DND-41 (cell line): ENCODE results near the gene KLK4.

ENCODE experiments used
- ATAC-seq: fragments of 200-7000 bp; cut with Tn5 transposase; 3 replicates; pipeline ENCODE4 v1.9.1; 2021; ENCODE audit warnings: low read depth; ENCODE audit not compliant: insufficient read depth
- DNase-seq: peaks from one replicate; pipeline ENCODE4 v3.0.0-alpha.2; 2020
- H2AFZ ChIP-seq: 2 replicates; pipeline ENCODE4 v1.6.0; 2012; ENCODE audit warnings: low read depth, low read length
- H3K27ac ChIP-seq: 2 replicates; pipeline ENCODE4 v1.5.1; 2012; ENCODE audit warnings: low read length, inconsistent platforms
- H3K27me3 ChIP-seq: fragments of 200-600 bp; sonication (generic); 2 replicates; pipeline ENCODE4 v1.6.0; 2012; ENCODE audit warnings: low read length, mild to moderate bottlenecking, inconsistent platforms; ENCODE audit not compliant: insufficient read depth, poor library complexity
- H3K36me3 ChIP-seq: 2 replicates; pipeline ENCODE4 v1.5.1; 2012; ENCODE audit warnings: low read length, inconsistent platforms; ENCODE audit not compliant: insufficient read depth
- H3K4me1 ChIP-seq: 2 replicates; pipeline ENCODE4 v1.5.1; 2012; ENCODE audit warnings: mild to moderate bottlenecking, low read length; ENCODE audit not compliant: insufficient read depth
- H3K4me2 ChIP-seq: 2 replicates; pipeline ENCODE4 v1.6.0; 2012; ENCODE audit warnings: mild to moderate bottlenecking, moderate library complexity, low read length, inconsistent platforms; ENCODE audit not compliant: insufficient read depth
- H3K4me3 ChIP-seq, 2 experiments: fragments of 200-600 bp in 1 of 2; shearing (Covaris generic) in 1 of 2; 2 replicates each; pipeline ENCODE4 v1.5.1; 2012 to 2016; ENCODE audit warnings: inconsistent platforms in 2 of 2, low read length in 2 of 2, mild to moderate bottlenecking in 2 of 2, low read depth in 1 of 2, moderate library complexity in 1 of 2
- H3K79me2 ChIP-seq: 2 replicates; pipeline ENCODE4 v1.6.0; 2012; ENCODE audit warnings: low read length, inconsistent platforms; ENCODE audit not compliant: insufficient read depth
- H3K9ac ChIP-seq: 2 replicates; pipeline ENCODE4 v1.6.0; 2012; ENCODE audit warnings: low read depth, mild to moderate bottlenecking, inconsistent platforms, low read length, moderate library complexity
- H3K9me3 ChIP-seq: 2 replicates; pipeline ENCODE4 v1.5.1; 2012; ENCODE audit warnings: low read length, moderate library complexity, mild to moderate bottlenecking, inconsistent platforms; ENCODE audit not compliant: insufficient read depth, severe bottlenecking
- H4K20me1 ChIP-seq: 2 replicates; pipeline ENCODE4 v1.6.0; 2012; ENCODE audit warnings: low read length; ENCODE audit not compliant: insufficient read depth
- CTCF ChIP-seq: IDR thresholded peaks from 2 replicates; pipeline ENCODE4 v1.5.1; 2012; ENCODE audit warnings: borderline replicate concordance, low read length, moderate library complexity, mild to moderate bottlenecking; ENCODE audit not compliant: poor library complexity, severe bottlenecking; ENCODE audit errors: extremely low read depth
- EZH2 ChIP-seq: IDR thresholded peaks from 3 replicates; pipeline ENCODE4 v1.6.1; 2012; ENCODE audit warnings: borderline replicate concordance, low read depth, mild to moderate bottlenecking, moderate library complexity, low read length, inconsistent platforms; ENCODE audit not compliant: severe bottlenecking

Gene KLK4

GRCh38 chr19:50861010-50861409 lies 50.2 kb downstream of the KLK4 start:
- Histone ChIP-seq H3K4me3 (no peak overlapping the region), H3K9ac (no peak overlapping the region), H3K79me2 (no peaks in the 10 kb centered on the region), H3K27me3 (peaks cover 4% of the 10 kb centered on the region), H3K9me3 (peaks cover 6% of the 10 kb centered on the region), H3K4me1 (no peaks in the 10 kb centered on the region), H3K4me2 (no peak overlapping the region), H4K20me1 (no peaks in the 10 kb centered on the region), H3K27ac (no peak overlapping the region), H2AFZ (no peak overlapping the region), H3K36me3 (no peaks in the 10 kb centered on the region)
- ATAC-seq (no peak), DNase-seq (no peak)
- TF ChIP-seq EZH2 (no peak), CTCF (no peak)

- H3K4me1 ChIP-seq, result no peaks in the 10 kb centered on the region
- H4K20me1 ChIP-seq, result no peaks in the 10 kb centered on the region
- peaks cover 6% of the 10 kb centered on the region for H3K9me3 ChIP-seq
- peaks cover 2% of the 10 kb centered on the region for H3K27me3 ChIP-seq
- no peaks in the 10 kb centered on the region for H3K79me2 ChIP-seq
- no peak for ATAC-seq
- H3K27ac ChIP-seq, result no peak overlapping the region
- no peak for DNase-seq
- no peak overlapping the region for H2AFZ ChIP-seq
- no peak for TF ChIP-seq EZH2
- TF ChIP-seq CTCF, result no peak
- no peak overlapping the region for H3K9ac ChIP-seq
- no peaks in the 10 kb centered on the region for H3K36me3 ChIP-seq
- no peak overlapping the region for H3K4me3 ChIP-seq
- no peak overlapping the region for H3K4me2 ChIP-seq
These were observed 51.3 kb downstream of the KLK4 start for GRCh38 chr19:50859849-50860248.

- ATAC-seq (no peak), DNase-seq (no peak)
- Histone ChIP-seq H3K27me3 (no peaks in the 10 kb centered on the region), H4K20me1 (no peaks in the 10 kb centered on the region), H3K4me2 (no peak overlapping the region), H3K4me3 (no peak overlapping the region), H3K36me3 (no peaks in the 10 kb centered on the region), H3K79me2 (no peaks in the 10 kb centered on the region), H3K9me3 (peaks cover 6% of the 10 kb centered on the region), H2AFZ (no peak overlapping the region), H3K4me1 (no peaks in the 10 kb centered on the region), H3K9ac (no peak overlapping the region), H3K27ac (no peak overlapping the region)
- TF ChIP-seq EZH2, result no peak
- TF ChIP-seq CTCF, result no peak
These were observed 52.3 kb downstream of the KLK4 start for GRCh38 chr19:50858886-50859285.

- H2AFZ ChIP-seq, result no peak overlapping the region
These were observed 53.8 kb downstream of the KLK4 start for GRCh38 chr19:50857366-50857765.

More at GRCh38 chr19:50857366-50857765, 53.8 kb downstream of the KLK4 start:
- H3K4me1 ChIP-seq, result no peaks in the 10 kb centered on the region
- H3K27me3 ChIP-seq, result no peaks in the 10 kb centered on the region
- no peak overlapping the region for H3K27ac ChIP-seq
- H4K20me1 ChIP-seq, result no peaks in the 10 kb centered on the region
- peaks cover 6% of the 10 kb centered on the region for H3K9me3 ChIP-seq
- H3K4me2 ChIP-seq, result no peak overlapping the region
- H3K4me3 ChIP-seq, result no peak overlapping the region
- ATAC-seq (no peak), DNase-seq (no peak)
- TF ChIP-seq EZH2, result no peak
- TF ChIP-seq CTCF, result no peak
- no peaks in the 10 kb centered on the region for H3K36me3 ChIP-seq
- no peak overlapping the region for H3K9ac ChIP-seq
- no peaks in the 10 kb centered on the region for H3K79me2 ChIP-seq
